Activated effector memory CD4-positive, alpha-beta T cell treated with anti-CD3 and anti-CD28 coated beads, Interleukin-2, amount 50 U/mL, for 16 hours (primary cell): ENCODE results near the gene ABLIM2.
"Not testable (repeated sequence)": the region's sequence is repeated elsewhere in the genome, so short reads cannot be mapped to it uniquely, and the experiment has no call there.

Experiments used
- DNase-seq: peaks from one replicate; pipeline ENCODE4 v3.0.0-alpha.2; 2020

Gene ABLIM2

GRCh38 chr4:7945709-7946380 lies 212.8 kb downstream of the ABLIM2 start:
- DNase-seq = no peak

GRCh38 chr4:7944599-7945220 lies 213.9 kb downstream of the ABLIM2 start:
- no peak for DNase-seq

GRCh38 chr4:7943688-7944087 lies 214.9 kb downstream of the ABLIM2 start:
- peak; percentile 12 for DNase-seq

- peak; percentile 38 for DNase-seq
Observed at GRCh38 chr4:7943211-7943610, 215.4 kb downstream of the ABLIM2 start.

- DNase-seq = peak; percentile 49
Observed at GRCh38 chr4:7941965-7942496, 216.6 kb downstream of the ABLIM2 start.

GRCh38 chr4:7941111-7941964 lies 217.3 kb downstream of the ABLIM2 start:
- peak; percentile 60 for DNase-seq

- DNase-seq = peak; percentile 96
Observed at GRCh38 chr4:7939377-7940108, 219.1 kb downstream of the ABLIM2 start, which contains the start of gene AFAP1. Gene AFAP1, minus strand, starts transcription at chr4:7939861. Its CDS starts 67,783 bp downstream, at chr4:7872078.

GRCh38 chr4:7938609-7939376 lies 219.8 kb downstream of the ABLIM2 start:
- DNase-seq = peak; percentile 73

- DNase-seq = peak; percentile 65
Observed at GRCh38 chr4:7938266-7938608, 220.4 kb downstream of the ABLIM2 start.

- DNase-seq = no peak
Observed at GRCh38 chr4:7937006-7937405, 221.6 kb downstream of the ABLIM2 start.

GRCh38 chr4:7933651-7934510 lies 224.7 kb downstream of the ABLIM2 start:
- DNase-seq = peak; percentile 44

GRCh38 chr4:7932287-7932686 lies 226.3 kb downstream of the ABLIM2 start:
- DNase-seq = no peak

- peak; percentile 53 for DNase-seq
Observed at GRCh38 chr4:7929118-7929951, 229.3 kb downstream of the ABLIM2 start.

GRCh38 chr4:7928711-7929110 lies 229.9 kb downstream of the ABLIM2 start:
- DNase-seq = peak; percentile 48

GRCh38 chr4:7926822-7927221 lies 231.8 kb downstream of the ABLIM2 start:
- peak; percentile 19 for DNase-seq

- DNase-seq = peak; percentile 19
Observed at GRCh38 chr4:7924570-7924969, 234.0 kb downstream of the ABLIM2 start.

- no peak for DNase-seq
Observed at GRCh38 chr4:7924163-7924562, 234.4 kb downstream of the ABLIM2 start.

GRCh38 chr4:7922466-7922865 lies 236.1 kb downstream of the ABLIM2 start:
- DNase-seq = peak; percentile 10

GRCh38 chr4:7918981-7919380 lies 239.6 kb downstream of the ABLIM2 start:
- DNase-seq = no peak

- DNase-seq = not testable (repeated sequence)
Observed at GRCh38 chr4:7918187-7918586, 240.4 kb downstream of the ABLIM2 start.
